Measurements from ENCODE around the gene LARP1B. TPM values are rescaled to one million over a fixed set of nuclear protein-coding genes. Genes with fewer than 3 reads are reported as not detected.

Gene LARP1B
- total and polyA plus RNA-seq, 9 of the 15 experiments (the other 6 are each of a cell fraction or from before 2014, with no cell fraction given), result 19.2 to 59.7 (median 37.9) TPM

GRCh38 chr4:128228845-128229795, 168.0 kb downstream of the LARP1B start:
- no peaks in the 10 kb centered on the region for H4K20me1 ChIP-seq (replicated peaks; ENCODE audit: control insufficient read depth, insufficient read depth, low read length)
- no peak overlapping the region for H3K4me3 ChIP-seq
- CTCF ChIA-PET (ENCODE audit: low intra/inter-chr PET ratio), result no interaction called here
- FAIRE-seq (no peak), DNase-seq (ENCODE audit: extremely low read depth in 1 of 4, low spot score in 3 of 4) (no peak), ATAC-seq (no peak)
- no peak overlapping the region for H3K4me2 ChIP-seq (ENCODE audit: insufficient read depth, low read length)
- no peaks in the 10 kb centered on the region for H3K79me2 ChIP-seq (ENCODE audit: control insufficient read depth, insufficient read depth, low read length)
- 25% methylated on average over 6 of the region's 6 CpGs for WGBS (ENCODE audit: insufficient coverage, low coverage, missing lambda C conversion rate)
- BruUV-seq (replicated peaks), result no TSS peak
- H3K9me3 ChIP-seq (replicated peaks; ENCODE audit: control insufficient read depth, insufficient read depth, low read depth, low read length), result no peaks in the 10 kb centered on the region; the same call in 1 of the 2 replicates
- H3K9ac ChIP-seq (ENCODE audit: insufficient read depth in 1 of 2, low read depth in 2 of 2, low read length in 2 of 2), result no peak overlapping the region
- POLR2A ChIA-PET, result interaction anchor here (1.1 kb wide), 1 partner anchor 428 kb away, joined by 4 read pairs; no protein-coding TSS in a partner anchor
- no peaks in the 10 kb centered on the region for H3K9me1 ChIP-seq (ENCODE audit: control insufficient read depth, insufficient read depth, low read length)
- in situ Hi-C loops (cut with MboI), result no loop called here
- H3K27me3 ChIP-seq (ENCODE audit: control insufficient read depth in 2 of 2, insufficient read depth in 2 of 2, low read length in 2 of 2), result no peaks in the 10 kb centered on the region
- no peaks in the 10 kb centered on the region for H3K36me3 ChIP-seq (ENCODE audit: control insufficient read depth, insufficient read depth, low read length)
- intact Hi-C loops (cut with micrococcal nuclease), result no loop called here
- H2AFZ ChIP-seq (ENCODE audit: low read depth, low read length), result no peak overlapping the region
- no peak overlapping the region for H3K27ac ChIP-seq (ENCODE audit: extremely low read depth, low read depth, low read length)
- H3K4me1 ChIP-seq (replicated peaks in 1 of 2; ENCODE audit: control insufficient read depth in 2 of 2, insufficient read depth in 2 of 2, low read length in 2 of 2), result no peaks in the 10 kb centered on the region
- TF ChIP-seq KLF13 (tag; IDR thresholded peaks at IDR 0.05; ENCODE audit: borderline replicate concordance, low read depth) (no peak), HNRNPL (IDR thresholded peaks at IDR 0.05; ENCODE audit: low read depth, low read length) (no peak), BDP1 (IDR thresholded peaks at IDR 0.05; ENCODE audit: insufficient read depth, insufficient read length) (no peak), MEF2D (tag; conservative IDR thresholded peaks at IDR 0.05; ENCODE audit: low read depth) (no peak), ZNF655 (CRISPR knock-in tag; IDR thresholded peaks at IDR 0.05) (no peak), ZNF280A (IDR thresholded peaks at IDR 0.05; ENCODE audit: low read depth, partially characterized antibody) (no peak), ZBED1 (IDR thresholded peaks at IDR 0.05) (no peak), SFPQ (IDR thresholded peaks at IDR 0.05; ENCODE audit: low read depth, low read length) (no peak), CGGBP1 (CRISPR knock-in tag; IDR thresholded peaks at IDR 0.05) (no peak), HES1 (IDR thresholded peaks at IDR 0.05; ENCODE audit: low read depth) (no peak), RCOR1 (IDR thresholded peaks at IDR 0.05; ENCODE audit: borderline replicate concordance in 1 of 2, low read depth in 2 of 2, low read length in 2 of 2) (no peak), MCM2 (IDR thresholded peaks at IDR 0.05; ENCODE audit: low read depth) (no peak), ZNF41 (CRISPR knock-in tag; conservative IDR thresholded peaks at IDR 0.05) (no peak), ADNP (tag; IDR thresholded peaks at IDR 0.05) (no peak)
